Activated CD4-positive, CD25-positive, alpha-beta regulatory T cell (primary cell): ENCODE measurements around the gene B4GALT2.

Experiments
- DNase-seq, 4 experiments: peaks; one replicate each; lab custom pipeline; 2025; lab: John Stamatoyannopoulos, UW

B4GALT2 gene

DNA sequence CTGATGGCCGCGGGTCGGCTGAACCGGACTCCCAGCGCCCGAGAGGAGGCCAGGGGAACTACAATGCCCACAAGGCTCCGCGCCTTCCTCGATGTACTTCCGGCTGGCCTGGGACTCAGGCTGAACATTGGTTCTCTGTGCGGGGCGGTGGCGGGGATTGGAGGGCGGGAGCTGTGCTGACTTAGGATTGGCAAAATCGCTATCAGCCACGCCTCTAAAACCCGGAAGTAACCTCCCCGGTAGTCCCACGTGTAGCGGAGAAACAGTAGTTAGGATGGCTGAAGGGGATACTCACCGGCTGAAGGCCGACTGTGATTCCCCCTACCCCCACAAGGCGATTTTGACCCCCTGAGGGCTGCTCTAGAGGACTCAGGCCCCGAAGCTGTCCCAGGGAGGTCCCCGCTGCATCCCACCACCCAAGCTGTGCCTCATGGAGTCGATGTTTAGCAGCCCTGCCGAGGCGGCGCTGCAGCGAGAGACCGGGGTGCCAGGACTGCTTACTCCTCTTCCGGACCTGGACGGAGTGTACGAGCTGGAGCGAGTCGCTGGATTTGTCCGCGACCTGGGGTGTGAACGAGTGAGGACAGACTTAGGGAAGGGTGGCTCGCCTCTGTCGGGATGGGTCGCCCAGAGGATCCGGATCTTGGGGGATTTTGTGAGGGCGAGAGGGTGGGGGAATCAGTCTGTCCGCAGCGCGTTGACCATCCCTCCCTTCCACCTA, 9.1 kb upstream of the B4GALT2 start, which contains the start of gene DPH2:
Gene DPH2, plus strand, starts transcription at position 265 of the 721 bp plus-strand sequence. Its CDS starts 166 bp downstream, at position 431.
- peak; percentile 88 to 92 (median 90) for DNase-seq

- no peak for DNase-seq
Measured at GRCh38 chr1:43970502-43970901, 8.5 kb upstream of the B4GALT2 start.

- no peak for DNase-seq
Measured at GRCh38 chr1:43970911-43971310, 8.1 kb upstream of the B4GALT2 start.

- no peak for DNase-seq
Measured at GRCh38 chr1:43971336-43971980, 7.6 kb upstream of the B4GALT2 start.

- DNase-seq = no peak
Measured at GRCh38 chr1:43973981-43974442, 5.0 kb upstream of the B4GALT2 start.

GRCh38 chr1:43974443-43975248, 4.4 kb upstream of the B4GALT2 start, which contains the start of gene ATP6V0B:
Gene ATP6V0B, plus strand, starts transcription at chr1:43974960. Its CDS starts 81 bp downstream, at chr1:43975041.
- peak; percentile 87 to 92 (median 89) for DNase-seq

DNA sequence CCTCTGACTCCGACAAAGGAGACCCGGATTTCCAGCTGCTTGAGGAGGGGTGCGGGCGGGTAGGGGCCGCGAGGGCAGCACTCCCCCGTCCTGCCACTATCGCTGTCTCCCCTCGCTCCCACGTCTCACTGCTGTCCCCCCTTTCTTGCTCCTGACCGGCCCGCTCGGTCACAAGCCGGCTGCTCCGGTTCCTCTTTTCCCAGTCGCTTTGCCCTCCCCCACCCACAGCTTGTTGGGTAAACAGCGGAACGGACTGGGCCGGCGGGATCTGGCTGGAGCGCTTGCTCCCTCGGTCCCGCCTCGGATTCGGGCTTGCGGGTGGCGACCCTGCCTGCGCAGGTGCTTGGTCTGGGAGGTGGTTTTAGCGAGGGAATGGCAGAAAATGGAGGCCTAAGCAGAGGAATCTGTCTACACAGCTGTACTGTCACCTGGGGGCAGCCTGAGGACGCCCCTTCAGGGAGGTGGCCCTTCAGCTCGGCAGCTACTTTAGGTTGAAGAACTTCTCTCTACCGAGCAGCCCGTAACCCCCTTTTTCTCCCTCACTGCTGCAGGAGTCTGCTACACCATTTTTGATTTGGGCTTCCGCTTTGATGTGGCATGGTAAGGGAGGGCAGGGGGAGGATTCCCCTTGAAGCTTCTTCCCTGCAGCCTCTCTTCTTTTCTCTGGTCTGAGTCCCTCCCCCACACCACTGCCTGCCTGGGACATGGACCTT, 3.6 kb upstream of the B4GALT2 start:
- no peak for DNase-seq

DNA sequence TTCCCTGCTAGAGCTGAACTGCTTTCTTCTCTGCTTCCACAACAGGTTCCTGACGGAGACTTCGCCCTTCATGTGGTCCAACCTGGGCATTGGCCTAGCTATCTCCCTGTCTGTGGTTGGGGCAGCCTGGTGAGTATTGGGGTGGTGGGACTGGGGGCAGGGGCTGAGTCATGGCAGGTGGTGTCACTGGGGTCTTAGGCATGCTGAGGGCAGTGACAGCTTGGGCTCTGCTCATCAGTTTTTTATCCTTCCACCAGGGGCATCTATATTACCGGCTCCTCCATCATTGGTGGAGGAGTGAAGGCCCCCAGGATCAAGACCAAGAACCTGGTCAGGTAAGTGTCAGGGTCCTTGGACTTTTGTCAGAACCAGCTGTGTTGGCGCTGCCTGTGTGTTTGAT, 3.0 kb upstream of the B4GALT2 start:
- no peak for DNase-seq

- DNase-seq = no peak
Measured at GRCh38 chr1:43976890-43977289, 2.1 kb upstream of the B4GALT2 start.

DNA sequence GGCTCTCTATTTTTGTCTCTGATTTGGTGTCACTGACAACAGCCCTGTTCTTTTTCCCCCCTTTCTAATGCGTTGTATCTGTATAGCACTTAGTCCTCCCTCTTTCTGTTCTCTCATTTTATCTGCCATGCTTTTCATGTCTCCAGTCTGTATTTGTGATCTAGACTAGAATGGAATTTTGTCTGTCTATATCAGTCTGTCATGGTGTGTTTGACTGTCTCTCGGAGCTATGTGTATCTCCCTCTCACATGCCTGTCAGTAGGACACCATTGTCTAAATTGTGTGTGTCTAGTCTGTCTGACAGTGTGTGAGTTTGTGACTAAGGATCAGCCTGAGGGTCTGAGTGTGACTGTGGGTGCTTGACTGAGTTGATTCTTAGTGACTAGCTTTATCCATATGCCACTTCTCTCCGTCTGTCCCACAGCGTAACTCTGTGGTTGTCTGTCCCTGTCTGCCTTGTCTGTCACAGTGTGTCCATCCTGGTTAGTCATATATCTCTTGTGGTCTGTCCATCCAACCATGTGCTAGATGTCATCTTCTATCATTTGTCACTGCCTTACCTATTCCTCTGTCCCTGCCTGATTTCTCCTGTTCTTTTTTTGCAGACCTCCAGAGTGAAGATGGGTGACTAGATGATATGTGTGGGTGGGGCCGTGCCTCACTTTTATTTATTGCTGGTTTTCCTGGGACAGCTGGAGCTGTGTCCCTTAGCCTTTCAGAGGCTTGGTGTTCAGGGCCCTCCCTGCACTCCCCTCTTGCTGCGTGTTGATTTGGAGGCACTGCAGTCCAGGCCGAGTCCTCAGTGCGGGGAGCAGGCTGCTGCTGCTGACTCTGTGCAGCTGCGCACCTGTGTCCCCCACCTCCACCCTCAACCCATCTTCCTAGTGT, 1.4 kb upstream of the B4GALT2 start:
- no peak for DNase-seq

DNA sequence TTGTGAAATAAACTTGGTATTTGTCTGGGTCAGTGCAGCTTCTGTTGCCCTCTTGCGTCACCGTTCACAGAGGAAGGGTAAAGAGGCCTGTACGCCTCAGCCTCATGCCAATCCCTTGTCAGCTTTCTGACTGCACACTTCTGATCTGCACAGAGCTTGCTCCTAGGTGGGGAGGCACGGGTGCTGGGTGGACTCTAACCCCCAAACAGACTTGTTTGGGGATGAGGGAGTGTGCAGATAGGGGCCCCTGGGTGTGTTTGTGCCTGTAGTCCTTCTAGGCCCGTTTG, 803 bp upstream of the B4GALT2 start:
- DNase-seq = no peak

- no peak for DNase-seq
Measured at GRCh38 chr1:43979261-43979527, 184 bp downstream of the B4GALT2 start.

DNA sequence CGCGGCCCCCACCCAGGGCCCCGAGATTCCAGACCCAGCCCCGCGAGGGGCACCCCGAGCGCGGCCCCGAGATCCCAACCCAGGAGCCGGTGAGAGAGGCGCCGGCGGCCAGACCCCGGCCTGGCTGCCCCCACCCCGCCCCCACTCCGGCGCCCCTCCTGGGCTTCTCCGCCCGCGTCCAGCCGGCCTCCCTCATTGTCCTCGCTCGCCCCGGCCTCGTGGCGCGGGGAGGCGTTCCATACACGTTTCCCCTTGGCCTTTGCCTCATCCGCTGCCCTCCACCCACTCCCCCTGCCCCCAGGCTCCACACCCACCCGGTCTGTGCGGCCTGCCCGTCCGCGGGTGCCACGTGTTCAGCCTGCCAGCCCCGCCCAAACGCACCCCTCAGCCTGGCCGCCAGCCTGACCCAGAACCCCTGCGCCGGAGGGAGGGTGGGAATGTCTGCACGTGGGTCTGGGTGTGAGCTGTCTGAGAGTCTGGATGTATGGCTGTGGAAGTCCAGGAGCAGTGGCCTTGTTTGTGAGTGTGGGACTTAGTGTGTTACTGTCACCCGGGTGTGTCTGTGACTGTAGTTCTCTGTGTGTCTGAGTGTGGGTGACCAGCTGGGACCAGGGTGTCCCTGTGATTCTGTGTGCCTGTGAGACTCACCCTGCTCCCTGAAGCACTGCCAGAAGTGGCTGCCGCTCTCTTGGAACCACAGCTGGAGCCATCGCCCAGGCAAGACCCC, 681 bp downstream of the B4GALT2 start:
- DNase-seq = no peak

GRCh38 chr1:43980255-43981134, 1.5 kb downstream of the B4GALT2 start:
- no peak for DNase-seq

- no peak for DNase-seq
Measured at GRCh38 chr1:43981135-43981491, 2.1 kb downstream of the B4GALT2 start.

DNA sequence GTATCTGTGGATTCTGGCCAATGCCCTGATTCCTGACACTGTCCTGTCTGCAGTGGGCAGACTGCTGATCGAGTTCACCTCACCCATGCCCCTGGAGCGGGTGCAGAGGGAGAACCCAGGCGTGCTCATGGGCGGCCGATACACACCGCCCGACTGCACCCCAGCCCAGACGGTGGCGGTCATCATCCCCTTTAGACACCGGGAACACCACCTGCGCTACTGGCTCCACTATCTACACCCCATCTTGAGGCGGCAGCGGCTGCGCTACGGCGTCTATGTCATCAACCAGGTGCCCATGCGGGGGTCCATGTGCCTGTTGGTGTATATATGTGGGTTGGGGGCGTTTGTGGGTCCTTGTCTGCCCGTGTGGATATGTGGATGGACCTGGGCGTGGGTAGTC, 2.6 kb downstream of the B4GALT2 start:
- DNase-seq = no peak

GRCh38 chr1:43982241-43982640, 3.2 kb downstream of the B4GALT2 start:
- DNase-seq = no peak

DNA sequence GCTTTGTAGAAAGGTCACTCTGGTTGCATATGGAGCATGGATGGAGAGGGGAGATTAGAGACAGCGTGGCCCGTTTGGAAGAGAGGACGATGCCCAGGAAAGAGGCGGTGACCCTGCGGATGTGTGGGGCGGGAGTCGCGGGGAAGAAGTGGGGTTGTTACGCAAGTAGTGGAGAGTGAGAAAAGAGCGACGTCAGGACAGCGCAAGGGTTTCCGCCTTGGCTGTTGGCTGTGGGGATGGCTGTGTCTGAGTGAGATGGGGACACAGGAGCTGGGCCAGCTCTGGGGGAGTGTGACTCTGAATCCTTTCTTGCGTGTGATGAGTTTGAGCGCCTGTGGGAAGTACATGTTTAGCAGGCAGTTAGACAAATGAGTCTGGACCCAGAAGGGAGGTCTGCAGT, 3.8 kb downstream of the B4GALT2 start:
- DNase-seq = no peak

GRCh38 chr1:43983253-43983899, 4.4 kb downstream of the B4GALT2 start:
- DNase-seq = no peak
